C4-2B (cell line): Measurements from ENCODE around the gene PTPRT.

Source experiments
- CTCF ChIP-seq: fragments of 450-650 bp; conservative IDR thresholded peaks from 2 replicates; pipeline ENCODE4 v1.5.1; 2017; ENCODE audit warnings: mild to moderate bottlenecking
- ZFX ChIP-seq: fragments of 450-650 bp; IDR thresholded peaks from 2 replicates; pipeline ENCODE4 v1.6.1; 2017

- TF ChIP-seq ZFX = no peak
- no peak for TF ChIP-seq CTCF
These were observed 1136.4 kb downstream of the PTPRT start for GRCh38 chr20:42053350-42053749.
